Keratinocyte (primary cell): ENCODE data around the gene LSM7. TPM values are rescaled to one million over a fixed set of nuclear protein-coding genes. Genes with fewer than 3 reads are reported as not detected.

ENCODE experiments used
- DNase-seq: peaks from one replicate; pipeline ENCODE4 v3.0.0-alpha.2; 2011; ENCODE audit warnings: low read depth, missing footprints, low spot score
- FAIRE-seq: peaks from 2 replicates; lab custom pipeline; 2011; peaks lifted over from hg19 to GRCh38; lab: Jason Lieb, UNC
- H2AFZ ChIP-seq: 2 replicates; pipeline ENCODE4 v1.6.0; 2012; ENCODE audit warnings: low read length, control low read depth, inconsistent platforms; ENCODE audit not compliant: control insufficient read depth
- H3K27ac ChIP-seq: 2 replicates; pipeline ENCODE4 v1.5.1; 2011; ENCODE audit warnings: low read length; ENCODE audit not compliant: control insufficient read depth, insufficient read depth
- H3K27me3 ChIP-seq: 3 replicates; pipeline ENCODE4 v1.6.0; 2011; ENCODE audit warnings: low read length; ENCODE audit not compliant: control insufficient read depth, insufficient read depth; ENCODE audit errors: extremely low read depth
- H3K36me3 ChIP-seq, 2 experiments: 2 replicates in 1 of 2; 3 replicates in 1 of 2; pipeline ENCODE4 v1.5.1; 2011; ENCODE audit warnings: low read length in 2 of 2, mild to moderate bottlenecking in 1 of 2; ENCODE audit not compliant: control insufficient read depth in 2 of 2, insufficient read depth in 2 of 2; ENCODE audit errors: extremely low read depth in 1 of 2
- H3K4me1 ChIP-seq: 3 replicates; pipeline ENCODE4 v1.5.1; 2011; ENCODE audit warnings: low read length; ENCODE audit not compliant: control insufficient read depth, insufficient read depth; ENCODE audit errors: extremely low read depth
- H3K4me2 ChIP-seq: 3 replicates; pipeline ENCODE4 v1.6.0; 2011; ENCODE audit warnings: low read depth, low read length; ENCODE audit not compliant: control insufficient read depth, insufficient read depth; ENCODE audit errors: extremely low read depth
- H3K4me3 ChIP-seq, 3 experiments: fragments of 200-600 bp in 1 of 3; sonication (generic) in 1 of 3; 2 replicates in 2 of 3; 3 replicates in 1 of 3; pipeline ENCODE4 v1.5.1; 2011 to 2016; ENCODE audit warnings: low read length in 3 of 3, mild to moderate bottlenecking in 3 of 3, control low read depth in 2 of 3, inconsistent platforms in 1 of 3, low read depth in 1 of 3, mixed read lengths in 1 of 3, mixed run types in 1 of 3, moderate library complexity in 1 of 3; ENCODE audit not compliant: control insufficient read depth in 2 of 3, insufficient read depth in 2 of 3; ENCODE audit errors: extremely low read depth in 1 of 3
- H3K79me2 ChIP-seq: 2 replicates; pipeline ENCODE4 v1.6.0; 2012; ENCODE audit warnings: low read length; ENCODE audit not compliant: control insufficient read depth, insufficient read depth
- H3K9ac ChIP-seq: 3 replicates; pipeline ENCODE4 v1.6.0; 2011; ENCODE audit warnings: low read length; ENCODE audit not compliant: control insufficient read depth, insufficient read depth; ENCODE audit errors: extremely low read depth
- H3K9me1 ChIP-seq: 3 replicates; pipeline ENCODE4 v1.6.0; 2011; ENCODE audit warnings: low read length; ENCODE audit not compliant: control insufficient read depth, insufficient read depth; ENCODE audit errors: extremely low read depth
- H3K9me3 ChIP-seq: 2 replicates; pipeline ENCODE4 v1.5.1; 2012; ENCODE audit warnings: low read depth, low read length; ENCODE audit not compliant: control insufficient read depth
- H4K20me1 ChIP-seq: 3 replicates; pipeline ENCODE4 v1.6.0; 2011; ENCODE audit warnings: low read length; ENCODE audit not compliant: control insufficient read depth, insufficient read depth; ENCODE audit errors: extremely low read depth
- CTCF ChIP-seq, 3 experiments: IDR thresholded peaks in 1 of 3; conservative IDR thresholded peaks in 1 of 3; optimal IDR thresholded peaks in 1 of 3; 2 replicates in 2 of 3; 3 replicates in 1 of 3; pipeline versions ENCODE3 to v1.5.1; 2011; ENCODE audit warnings: low read length in 3 of 3, mild to moderate bottlenecking in 3 of 3, moderate library complexity in 2 of 3, control low read depth in 1 of 3, inconsistent platforms in 1 of 3; ENCODE audit not compliant: insufficient read depth in 2 of 3; ENCODE audit errors: extremely low read depth in 1 of 3
- EZH2 ChIP-seq: IDR thresholded peaks from one replicate; pipeline ENCODE4 v1.6.1; 2012; ENCODE audit warnings: inconsistent platforms, mild to moderate bottlenecking, low read length, moderate library complexity
- dilution Hi-C: fragments of 300-500 bp; cut with MboI; formaldehyde crosslinking; loops from one replicate; pipeline ENCODE4 v1.7.0; 2020; ENCODE audit warnings: low sequenced_read_pairs; ENCODE audit not compliant: extremely low pct_ligation_motif_present
- polyA plus RNA-seq, 5 experiments: library from polyadenylated mRNA; depleted of rRNA in 3 of 5; stranded (reverse) in 3 of 5; stranded (forward) in 1 of 5; unstranded in 1 of 5; fragments of >200 nt; gene quantifications; 1 replicate in 1 of 5; 2 replicates in 3 of 5; 3 replicates in 1 of 5; pipeline versions ENCODE4 v1.2.1 to v1.2.3, GENCODE V29; 2011 to 2012; ENCODE audit warnings: missing spikeins in 2 of 5, low read depth in 1 of 5, low replicate concordance in 1 of 5

The LSM7 gene
- polyA plus RNA-seq, 1 donor (not counting 4 experiments of a cell fraction or from before 2014, with no cell fraction given) = 243 TPM

DNA sequence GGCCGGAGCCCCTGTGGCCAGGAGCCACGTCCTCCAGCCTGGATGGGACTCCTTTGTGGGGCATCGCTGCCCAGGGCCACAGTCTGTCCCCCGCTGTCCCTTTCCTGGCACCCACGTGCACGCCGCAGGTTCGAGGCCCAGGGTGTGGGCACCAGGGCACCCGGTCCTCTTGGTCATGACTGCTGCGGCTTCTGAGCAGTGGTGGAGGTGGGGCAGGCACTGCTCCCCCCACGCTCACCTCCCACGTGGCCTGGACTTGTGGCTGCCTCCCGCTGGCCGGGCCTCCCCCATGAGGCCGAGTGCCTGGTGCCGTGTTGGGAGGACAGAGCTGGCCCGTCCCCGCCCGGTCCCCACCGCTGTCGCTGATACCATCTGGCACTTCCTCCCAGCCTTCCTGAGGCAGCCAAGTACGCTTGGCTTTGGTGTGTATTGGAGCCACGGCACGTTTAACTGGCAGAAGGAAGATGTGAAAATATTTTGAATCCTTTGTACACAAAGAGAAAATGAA is 12.9 kb upstream of the LSM7 start:
- H3K4me2 ChIP-seq = no peak overlapping the region
- no peaks in the 10 kb centered on the region for H3K27me3 ChIP-seq
- no peak overlapping the region for H3K27ac ChIP-seq
- no peaks in the 10 kb centered on the region for H4K20me1 ChIP-seq
- DNase-seq = no peak
- H3K79me2 ChIP-seq = peaks cover 3% of the 10 kb centered on the region
- H2AFZ ChIP-seq = no peak overlapping the region
- TF ChIP-seq CTCF (optimal IDR thresholded peaks at IDR 0.05 in 1 of 3, IDR thresholded peaks at IDR 0.05 in 1 of 3, conservative IDR thresholded peaks at IDR 0.05 in 1 of 3; ENCODE audit: extremely low read depth in 1 of 3, insufficient read depth in 2 of 3, low read length in 3 of 3) (no peak), EZH2 (no peak)
- H3K9me3 ChIP-seq = no peaks in the 10 kb centered on the region
- no peak for FAIRE-seq
- dilution Hi-C loops = no loop called here
- H3K36me3 ChIP-seq = peaks cover 0 to 4% of the 10 kb centered on the region in 2 experiments
- H3K9ac ChIP-seq = no peak overlapping the region
- no peaks in the 10 kb centered on the region for H3K9me1 ChIP-seq
- no peak overlapping the region for H3K4me3 ChIP-seq
- H3K4me1 ChIP-seq = no peaks in the 10 kb centered on the region

DNA sequence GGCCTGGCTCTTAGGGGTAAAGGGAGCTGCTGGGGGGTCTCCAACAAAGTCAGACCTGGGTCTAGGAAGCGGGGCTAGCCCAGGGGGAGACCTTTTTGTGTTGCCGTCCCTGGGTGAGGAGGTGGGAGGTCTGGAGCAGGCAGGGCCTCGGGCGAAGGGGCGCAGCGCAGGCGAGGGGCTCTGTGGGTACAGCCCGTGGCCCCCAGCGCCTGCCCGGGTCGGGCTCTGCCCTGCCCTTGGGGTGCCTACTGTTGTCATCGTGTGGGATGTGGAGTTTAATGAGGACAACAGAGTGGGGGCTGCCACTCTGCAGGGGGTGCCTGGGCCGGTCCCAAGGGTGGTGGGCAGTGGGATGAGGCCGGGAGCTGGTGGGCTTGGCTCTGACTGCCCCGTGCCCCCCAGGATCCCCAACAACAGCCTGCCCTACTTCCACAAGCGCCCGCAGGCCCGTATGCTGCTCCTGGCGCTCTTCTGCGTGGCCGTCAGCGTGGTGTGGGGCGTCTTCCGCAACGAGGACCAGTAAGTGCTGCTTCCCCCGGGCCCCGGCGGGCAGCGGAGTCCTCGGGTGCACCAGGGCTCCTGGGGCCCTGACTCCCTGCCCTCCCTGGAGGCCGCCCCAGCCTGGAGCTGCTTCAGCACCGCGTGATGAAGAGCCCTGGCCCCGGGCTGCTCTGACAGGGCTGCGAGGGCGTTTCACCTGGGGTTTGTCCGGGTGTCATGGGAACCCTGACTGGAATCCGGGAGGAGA is 12.3 kb upstream of the LSM7 start:
- Histone ChIP-seq H2AFZ (no peak overlapping the region), H3K79me2 (peaks cover 9% of the 10 kb centered on the region), H3K9ac (no peak overlapping the region), H3K9me1 (peaks cover 3% of the 10 kb centered on the region), H3K4me1 (no peaks in the 10 kb centered on the region), H3K36me3 (peaks cover 3 to 4% of the 10 kb centered on the region in 2 experiments), H3K27me3 (no peaks in the 10 kb centered on the region), H4K20me1 (peaks cover 4% of the 10 kb centered on the region), H3K4me3 (no peak overlapping the region), H3K9me3 (no peaks in the 10 kb centered on the region), H3K27ac (no peak overlapping the region), H3K4me2 (no peak overlapping the region)
- FAIRE-seq = no peak
- no peak for TF ChIP-seq EZH2
- no peak for TF ChIP-seq CTCF (optimal IDR thresholded peaks at IDR 0.05 in 1 of 3, IDR thresholded peaks at IDR 0.05 in 1 of 3, conservative IDR thresholded peaks at IDR 0.05 in 1 of 3; ENCODE audit: extremely low read depth in 1 of 3, insufficient read depth in 2 of 3, low read length in 3 of 3)
- dilution Hi-C loops = no loop called here
- DNase-seq = no peak
